GM23338 (cell line): Measurements from ENCODE around the gene OTP. TPM values are rescaled to one million over a fixed set of nuclear protein-coding genes. Genes with fewer than 3 reads are reported as not detected.
A peak's percentile ranks its signal among the peaks of the same experiment; 100 is the strongest.

ENCODE experiments used
- ATAC-seq: fragments of 200-7000 bp; cut with Tn5 transposase; 3 replicates; pipeline ENCODE4 v1.9.1; 2020
- DNase-seq: peaks from one replicate; pipeline ENCODE4 v3.0.0-alpha.2; 2015; ENCODE audit warnings: low spot score
- H2AFZ ChIP-seq: fragments of 200-600 bp; sonication (generic); 2 replicates; pipeline ENCODE4 v1.8.0; 2016; ENCODE audit warnings: antibody characterized with exemption, mild to moderate bottlenecking, moderate library complexity
- H3F3A ChIP-seq: fragments of 200-600 bp; sonication (generic); replicated peaks from 2 replicates; pipeline ENCODE4 v1.8.0; 2017; ENCODE audit warnings: antibody characterized with exemption, mixed run types, low read depth
- H3K27ac ChIP-seq: fragments of 200-600 bp; sonication (generic); 2 replicates; pipeline ENCODE4 v1.6.1; 2016; ENCODE audit warnings: low read depth
- H3K27me3 ChIP-seq: fragments of 200-600 bp; sonication (generic); 2 replicates; pipeline ENCODE4 v1.8.0; 2016; ENCODE audit warnings: mild to moderate bottlenecking, mixed run types, moderate library complexity; ENCODE audit not compliant: insufficient read depth
- H3K36me3 ChIP-seq: fragments of 200-600 bp; sonication (generic); 2 replicates; pipeline ENCODE4 v1.8.0; 2016; ENCODE audit warnings: mild to moderate bottlenecking; ENCODE audit not compliant: insufficient read depth
- H3K4me1 ChIP-seq: fragments of 200-600 bp; sonication (generic); 2 replicates; pipeline ENCODE4 v1.8.0; 2016; ENCODE audit warnings: mild to moderate bottlenecking, moderate library complexity; ENCODE audit not compliant: insufficient read depth
- H3K4me2 ChIP-seq: fragments of 200-600 bp; sonication (generic); 2 replicates; pipeline ENCODE4 v1.7.1; 2017; ENCODE audit warnings: mixed run types
- H3K4me3 ChIP-seq: fragments of 200-600 bp; sonication (generic); 2 replicates; pipeline ENCODE4 v1.6.1; 2016; ENCODE audit warnings: mixed run types
- H3K79me2 ChIP-seq: fragments of 200-600 bp; sonication (generic); replicated peaks from 2 replicates; pipeline ENCODE4 v1.8.0; 2017; ENCODE audit warnings: mild to moderate bottlenecking; ENCODE audit not compliant: insufficient read depth
- H3K9me2 ChIP-seq: fragments of 200-600 bp; sonication (generic); 2 replicates; pipeline ENCODE4 v1.8.0; 2017; ENCODE audit not compliant: insufficient read depth
- H4K20me1 ChIP-seq: fragments of 200-600 bp; sonication (generic); replicated peaks from 2 replicates; pipeline ENCODE4 v1.8.0; 2017; ENCODE audit warnings: mild to moderate bottlenecking; ENCODE audit not compliant: insufficient read depth
- H3K27ac Mint-ChIP-seq: 2 replicates; pipeline ENCODE4 v1.8.0; 2020; ENCODE audit warnings: inconsistent platforms, mild to moderate bottlenecking, moderate library complexity, mixed read lengths
- H3K27me3 Mint-ChIP-seq: 3 replicates; pipeline ENCODE4 v1.8.0; 2022; ENCODE audit warnings: low read depth, mild to moderate bottlenecking, moderate library complexity, mixed read lengths, inconsistent platforms; ENCODE audit not compliant: insufficient read depth, poor library complexity
- H3K36me3 Mint-ChIP-seq: 3 replicates; pipeline ENCODE4 v1.8.0; 2021; ENCODE audit warnings: low read depth, mild to moderate bottlenecking, inconsistent platforms, moderate library complexity, mixed read lengths
- H3K4me1 Mint-ChIP-seq: 3 replicates; pipeline ENCODE4 v1.8.0; 2020; ENCODE audit warnings: mild to moderate bottlenecking, inconsistent platforms, mixed read lengths
- H3K4me3 Mint-ChIP-seq: 3 replicates; pipeline ENCODE4 v1.8.0; 2021; ENCODE audit warnings: moderate library complexity, mild to moderate bottlenecking, inconsistent platforms, mixed read lengths
- H3K9me3 Mint-ChIP-seq: 3 replicates; pipeline ENCODE4 v1.8.0; 2020; ENCODE audit warnings: moderate library complexity, mild to moderate bottlenecking, inconsistent platforms, mixed read lengths
- CREB1 ChIP-seq: fragments of 250-450 bp; sonication (Bioruptor Pico); IDR thresholded peaks from 2 replicates; pipeline ENCODE4 v1.5.0; 2020; ENCODE audit warnings: low read depth, mild to moderate bottlenecking, moderate library complexity
- EZH2 ChIP-seq: fragments of 200-600 bp; sonication (generic); IDR thresholded peaks from one replicate; pipeline ENCODE4 v1.8.0; 2017; ENCODE audit warnings: antibody characterized with exemption, mild to moderate bottlenecking, low read depth; ENCODE audit not compliant: unreplicated experiment
- EZH2phosphoT487 ChIP-seq: fragments of 200-600 bp; sonication (generic); IDR thresholded peaks from one replicate; pipeline ENCODE4 v1.8.1; 2018; ENCODE audit warnings: antibody characterized with exemption; ENCODE audit not compliant: unreplicated experiment
- JUNB ChIP-seq: IDR thresholded peaks from one replicate; pipeline ENCODE4 v1.6.1; 2016; ENCODE audit warnings: antibody characterized with exemption; ENCODE audit not compliant: unreplicated experiment
- NANOG ChIP-seq: IDR thresholded peaks from 2 replicates; pipeline ENCODE4 v1.6.1; 2016; ENCODE audit warnings: antibody characterized with exemption, borderline replicate concordance
- POLR2AphosphoS5 ChIP-seq: IDR thresholded peaks from 2 replicates; pipeline ENCODE4 v1.6.1; 2016; ENCODE audit warnings: antibody characterized with exemption, low read depth
- REST ChIP-seq: IDR thresholded peaks from one replicate; pipeline ENCODE4 v1.6.1; 2018; ENCODE audit warnings: antibody characterized with exemption; ENCODE audit not compliant: unreplicated experiment
- ZNF114 ChIP-seq: fragments of 250-450 bp; sonication (Bioruptor Pico); IDR thresholded peaks from 2 replicates; pipeline ENCODE4 v1.5.0; 2020; ENCODE audit warnings: mild to moderate bottlenecking, moderate library complexity
- ZNF462 ChIP-seq: fragments of 250-450 bp; sonication (Bioruptor Pico); IDR thresholded peaks from 2 replicates; pipeline ENCODE4 v1.5.0; 2020; ENCODE audit warnings: mild to moderate bottlenecking, moderate library complexity
- polyA plus RNA-seq: library from polyadenylated mRNA; unstranded; fragments of >200 nt; fragmentation: Nextera tagmentation; extraction: Ambion mirVana; gene quantifications from 2 replicates; pipeline ENCODE4 v1.2.1, GENCODE V29; 2016
- total RNA-seq: library from RNA; depleted of rRNA; stranded (reverse); fragments of >200 nt; shearing (Covaris generic); gene quantifications from 2 replicates; pipeline ENCODE4 v1.2.3, GENCODE V29; 2014

The OTP gene
- total and polyA plus RNA-seq, 2 experiments from 2014 or later = not detected

- Histone ChIP-seq H2AFZ (no peak overlapping the region; the same call in 1 of the 2 replicates), H3K79me2 (no peaks in the 10 kb centered on the region), H4K20me1 (peaks cover 42% of the 10 kb centered on the region), H3K9me2 (no peaks in the 10 kb centered on the region), H3K27me3 (peaks cover 99% of the 10 kb centered on the region), H3K27ac (no peak overlapping the region), H3K4me2 (peak overlapping the region; percentile 77), H3F3A (peaks cover 36% of the 10 kb centered on the region), H3K36me3 (no peaks in the 10 kb centered on the region), H3K4me1 (peaks cover 33% of the 10 kb centered on the region), H3K4me3 (peak overlapping the region; percentile 46)
- Mint-ChIP-seq H3K4me1 (peaks cover 49% of the 10 kb centered on the region), H3K9me3 (peaks cover 8% of the 10 kb centered on the region; the same call in 2 of the 3 replicates), H3K4me3 (peak overlapping the region; percentile 48; the same call in 2 of the 3 replicates), H3K36me3 (no peaks in the 10 kb centered on the region; the same call in 2 of the 3 replicates), H3K27ac (no peak overlapping the region), H3K27me3 (peaks cover 98% of the 10 kb centered on the region)
- ATAC-seq (peak; percentile 2; the same call in 2 of the 3 replicates), DNase-seq (peak; percentile 49)
- TF ChIP-seq REST = no peak
- TF ChIP-seq EZH2phosphoT487 = peak; percentile 87
- TF ChIP-seq NANOG = no peak
- no peak for TF ChIP-seq ZNF462 (CRISPR knock-in tag)
- no peak for TF ChIP-seq CREB1 (CRISPR knock-in tag)
- no peak for TF ChIP-seq ZNF114 (CRISPR knock-in tag)
- no peak for TF ChIP-seq JUNB
- no peak for TF ChIP-seq POLR2AphosphoS5
- TF ChIP-seq EZH2 = peak; percentile 86
These were observed 1.8 kb downstream of the OTP start for GRCh38 chr5:77636641-77637169.
